ENCODE measurements around the gene FGF16. TPM values are rescaled to one million over a fixed set of nuclear protein-coding genes. Genes with fewer than 3 reads are reported as not detected.

The FGF16 gene
- total and polyA plus RNA-seq, 10 of the 15 experiments (the other 5 are each of a cell fraction or from before 2014, with no cell fraction given) = not detected

GRCh38 chrX:77415882-77416281 is 31.3 kb upstream of the FGF16 start:
- Histone ChIP-seq H3K9ac (ENCODE audit: control insufficient read depth, insufficient read depth, low read length) (no peak overlapping the region), H3K4me3 (no peak overlapping the region), H3K9me3 (replicated peaks; ENCODE audit: control insufficient read depth, insufficient read depth, low read length) (no peaks in the 10 kb centered on the region), H4K20me1 (ENCODE audit: control insufficient read depth, insufficient read depth) (no peaks in the 10 kb centered on the region), H3K4me2 (ENCODE audit: control insufficient read depth, insufficient read depth) (no peak overlapping the region), H3K79me2 (ENCODE audit: control insufficient read depth, insufficient read depth, low read length) (no peaks in the 10 kb centered on the region), H3K4me1 (ENCODE audit: control insufficient read depth, insufficient read depth, low read length) (no peaks in the 10 kb centered on the region), H3K27ac (ENCODE audit: control insufficient read depth, insufficient read depth) (no peak overlapping the region), H3K36me3 (ENCODE audit: control insufficient read depth in 2 of 2, insufficient read depth in 2 of 2, low read length in 1 of 2) (no peaks in the 10 kb centered on the region), H2AFZ (ENCODE audit: control insufficient read depth, low read depth, low read length) (no peak overlapping the region), H3K27me3 (replicated peaks in 1 of 2; ENCODE audit: control insufficient read depth in 2 of 2, insufficient read depth in 2 of 2, low read length in 1 of 2) (no peaks in the 10 kb centered on the region)
- in situ Hi-C loops (cut with MboI) (no loop called here), intact Hi-C loops (cut with micrococcal nuclease; ENCODE audit: unreplicated experiment) (no loop called here)
- no peak for TF ChIP-seq SUZ12 (IDR thresholded peaks at IDR 0.05; ENCODE audit: unreplicated experiment)
- no peak for TF ChIP-seq RCOR1 (conservative IDR thresholded peaks at IDR 0.05; ENCODE audit: low read depth, low read length)
- TF ChIP-seq RAD51 (IDR thresholded peaks at IDR 0.05) = no peak
- TF ChIP-seq RFX5 (IDR thresholded peaks at IDR 0.05; ENCODE audit: low read depth, low read length) = no peak
- TF ChIP-seq ATF7 (IDR thresholded peaks at IDR 0.05; ENCODE audit: low read depth) = no peak
- TF ChIP-seq WRNIP1 (IDR thresholded peaks at IDR 0.05; ENCODE audit: borderline replicate concordance, low read depth, low read length) = no peak
- TF ChIP-seq TCF7 (IDR thresholded peaks at IDR 0.05; ENCODE audit: borderline replicate concordance) = no peak
- no peak for TF ChIP-seq ZSCAN29 (IDR thresholded peaks at IDR 0.05)
- TF ChIP-seq RB1 (IDR thresholded peaks at IDR 0.05; ENCODE audit: borderline replicate concordance) = no peak
- TF ChIP-seq ZZZ3 (IDR thresholded peaks at IDR 0.05; ENCODE audit: control insufficient read depth, insufficient read length, low read depth) = no peak
- TF ChIP-seq MAX (IDR thresholded peaks at IDR 0.05; ENCODE audit: low read depth, low read length) = no peak
- TF ChIP-seq LARP7 (IDR thresholded peaks at IDR 0.05) = no peak
- TF ChIP-seq FOS (IDR thresholded peaks at IDR 0.05; ENCODE audit: borderline replicate concordance, extremely low read depth, insufficient read length) = no peak
- TF ChIP-seq ZBED1 (IDR thresholded peaks at IDR 0.05; ENCODE audit: borderline replicate concordance) = no peak
- TF ChIP-seq TBL1XR1 (IDR thresholded peaks at IDR 0.05; ENCODE audit: low read depth, low read length) = no peak
- no peak for TF ChIP-seq SRF (IDR thresholded peaks at IDR 0.05; ENCODE audit: low read depth in 2 of 2, low read length in 2 of 2)
- TF ChIP-seq MEF2B (IDR thresholded peaks at IDR 0.05; ENCODE audit: partially characterized antibody, poor library complexity, severe bottlenecking) = no peak
- TF ChIP-seq ASH2L (IDR thresholded peaks at IDR 0.05; ENCODE audit: borderline replicate concordance, low read depth) = no peak
- TF ChIP-seq NR2C1 (IDR thresholded peaks at IDR 0.05) = no peak
- no peak for ATAC-seq
- ChIA-PET RAD21 (ENCODE audit: unreplicated experiment) (no interaction called here), CTCF (no interaction called here), SMC1A (ENCODE audit: uncharacterized antibody, unreplicated experiment) (no interaction called here), POLR2A (no interaction called here)
- 7% methylated on average over 1 of the region's 1 CpG for WGBS (ENCODE audit: insufficient coverage, insufficient replicate concordance, low lambda C conversion rate, missing lambda C conversion rate)
- DNase-seq (ENCODE audit: low read depth, low spot score) = no peak
- no TSS peak for BruUV-seq (replicated peaks)
- FAIRE-seq = no peak
